Adrenal gland (tissue), 12 donors: Measurements from ENCODE around the gene CRTAP. TPM values are rescaled to one million over a fixed set of nuclear protein-coding genes. Genes with fewer than 3 reads are reported as not detected.
A peak's percentile ranks its signal among the peaks of the same experiment; 100 is the strongest.

Experiments used
- DNase-seq, 7 donors: peaks; one replicate each; pipeline ENCODE4 v3.0.0-alpha.2; 2019 to 2020
- H3K27ac ChIP-seq, 5 donors: fragments of 200-600 bp; sonication (generic) in 4 of 5; 1 replicate in 3 of 5; 2 replicates in 2 of 5; pipeline versions ENCODE4 v1.5.1 to v1.8.0; 2016 to 2020; ENCODE audit warnings: mild to moderate bottlenecking in 1 of 5
- H3K27me3 ChIP-seq: fragments of 200-600 bp; 2 replicates; pipeline ENCODE4 v1.8.0; 2021
- H3K36me3 ChIP-seq, 2 donors: fragments of 200-600 bp; replicated peaks in 1 of 2; 1 replicate in 1 of 2; 2 replicates in 1 of 2; pipeline versions ENCODE4 v1.5.1 to v1.8.0; 2018 to 2022
- H3K4me1 ChIP-seq, 2 donors: fragments of 200-600 bp; replicated peaks in 1 of 2; 1 replicate in 1 of 2; 2 replicates in 1 of 2; pipeline versions ENCODE4 v1.5.1 to v1.8.0; 2018 to 2021
- H3K4me3 ChIP-seq, 4 donors: fragments of 200-600 bp; sonication (generic) in 3 of 4; one replicate each; pipeline ENCODE4 v1.5.1; 2016 to 2018
- H3K9me3 ChIP-seq, 3 donors: fragments of 200-600 bp; sonication (generic) in 1 of 3; replicated peaks in 1 of 3; 1 replicate in 2 of 3; 2 replicates in 1 of 3; pipeline versions ENCODE4 v1.5.1 to v1.8.0; 2016 to 2021
- CTCF ChIP-seq, 6 experiments: fragments of 450-650 bp in 4 of 6; fragments of 200-600 bp in 2 of 6; sonication (generic) in 1 of 6; IDR thresholded peaks; 1 replicate in 5 of 6; 2 replicates in 1 of 6; pipeline versions ENCODE4 v1.5.1 to v1.8.0; 2016 to 2021; ENCODE audit warnings: antibody characterized with exemption in 6 of 6, mild to moderate bottlenecking in 2 of 6, moderate library complexity in 1 of 6
- POLR2A ChIP-seq, 2 donors: fragments of 450-650 bp; IDR thresholded peaks; one replicate each; pipeline ENCODE4 v1.6.1; 2017; ENCODE audit warnings: antibody characterized with exemption in 2 of 2, mild to moderate bottlenecking in 2 of 2, moderate library complexity in 1 of 2
- WGBS, 4 donors: extraction: QIAGEN DNeasy Blood & Tissue Kit in 2 of 4; methylation state at CpG; one replicate each; pipeline versions ENCODE4 v1.1.5 to v1.1.7; 2013 to 2017; 5-methylcytosine and 5-hydroxymethylcytosine counted together
- intact Hi-C, 2 donors: fragments of 100-400 bp; cut with DNase I; formaldehyde crosslinking; loops; one replicate each; pipeline versions ENCODE4 v1.14.1 to v1.15.0; 2022 to 2023
- polyA plus RNA-seq, 3 donors: library from polyadenylated mRNA; stranded (reverse); fragments of 200-250 nt in 2 of 3; fragments of 350-450 nt in 1 of 3; fragmentation: Illumina TruSeq in 1 of 3; extraction: RNeasy Lipid Tissue Mini Kit (QIAGEN cat#74804) in 1 of 3; gene quantifications; one replicate each; pipeline ENCODE4 v1.2.3, GENCODE V29; 2013 to 2014
- total RNA-seq, 9 donors: library from RNA; depleted of rRNA in 4 of 9; stranded (reverse); fragments of >200 nt in 4 of 9; fragments of 120-200 nt in 1 of 9; fragmentation: NEBNext Ultra II Directional in 1 of 9; extraction: Animal tissue kit (Norgen Biotek cat#: 25700) in 1 of 9; gene quantifications; one replicate each; pipeline versions ENCODE4 v1.1.0 to v1.2.4, GENCODE V29; 2013 to 2023
- donor health status: healthy with polysubstance abuse.
- donor health status: Bipolar disorder and iron deficiency.
- donor health status: DM: yes; HTN: yes; CAD: no.
- donor health status: DM: no; HTN: no; CAD: no.
- donor health status: DM: no; HTN: no; CAD: no.
- donor health status: DM: yes; HTN: yes; CAD: no.

The CRTAP gene
- total and polyA plus RNA-seq, 12 donors, result 64.5 to 677 (median 282) TPM

DNA sequence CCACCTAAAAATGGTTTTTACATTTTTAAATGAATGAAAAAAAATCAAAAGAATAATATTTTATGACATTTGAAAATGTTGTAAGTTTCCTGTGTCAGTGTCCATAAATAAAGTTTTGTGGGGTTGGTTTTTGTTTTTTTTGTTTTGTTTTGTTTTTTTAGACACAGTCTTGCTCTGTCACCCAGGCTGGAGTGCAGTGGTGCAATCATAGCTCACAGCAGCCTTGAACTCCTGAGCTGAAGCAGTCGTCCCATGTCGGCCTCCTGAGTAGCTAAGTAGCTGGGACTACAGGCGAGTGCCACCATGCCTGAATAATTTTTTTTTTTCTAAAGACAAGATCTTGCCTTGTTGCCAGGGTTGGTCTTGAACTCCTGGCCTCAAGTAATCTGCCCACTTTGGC, 14.1 kb upstream of the CRTAP start:
- intact Hi-C loops, result no loop called here
- H3K4me3 ChIP-seq, result no peak overlapping the region
- no peaks in the 10 kb centered on the region for H3K36me3 ChIP-seq
- no peaks in the 10 kb centered on the region for H3K27me3 ChIP-seq
- TF ChIP-seq CTCF (IDR thresholded peaks at IDR 0.05) (no peak), POLR2A (IDR thresholded peaks at IDR 0.05) (no peak)
- WGBS, 4 donors, result 33 to 54% (median 47%) methylated on average over 3 of the region's 3 CpGs
- DNase-seq, result peak in 2 of 7 donors; percentile 35 to 51
- H3K27ac ChIP-seq, result no peak overlapping the region
- peaks cover 8 to 15% of the 10 kb centered on the region in 2 donors for H3K4me1 ChIP-seq
- H3K9me3 ChIP-seq, result no peaks in the 10 kb centered on the region

- TF ChIP-seq POLR2A (IDR thresholded peaks at IDR 0.05), result no peak
- TF ChIP-seq CTCF (IDR thresholded peaks at IDR 0.05), result no peak
- H3K27me3 ChIP-seq, result no peaks in the 10 kb centered on the region
- H3K4me1 ChIP-seq, result peaks cover 8 to 15% of the 10 kb centered on the region in 2 donors
- intact Hi-C loops, result no loop called here
- H3K9me3 ChIP-seq, result no peaks in the 10 kb centered on the region
- peak in 1 of 7 donors; percentile 29 for DNase-seq
- no peak overlapping the region for H3K27ac ChIP-seq
- H3K4me3 ChIP-seq, result no peak overlapping the region
- no peaks in the 10 kb centered on the region for H3K36me3 ChIP-seq
- WGBS, 4 donors, result 54 to 75% (median 60%) methylated on average over 2 of the region's 2 CpGs
Observed at GRCh38 chr3:33100229-33100628, 13.6 kb upstream of the CRTAP start.

- Histone ChIP-seq H3K4me3 (no peak overlapping the region), H3K36me3 (no peaks in the 10 kb centered on the region), H3K4me1 (peaks cover under 1 to 1% of the 10 kb centered on the region in 2 donors), H3K27ac (no peak overlapping the region), H3K27me3 (no peaks in the 10 kb centered on the region), H3K9me3 (no peaks in the 10 kb centered on the region)
- TF ChIP-seq CTCF (IDR thresholded peaks at IDR 0.05), result no peak
- no peak for TF ChIP-seq POLR2A (IDR thresholded peaks at IDR 0.05)
- 89 to 93% (median 91%) methylated on average over 3 of the region's 3 CpGs for WGBS, 4 donors
- peak in 1 of 7 donors; percentile 31 for DNase-seq
- intact Hi-C loops, result no loop called here
Observed at GRCh38 chr3:33103034-33103433, 10.8 kb upstream of the CRTAP start.

GRCh38 chr3:33103480-33103879, 10.3 kb upstream of the CRTAP start:
- H3K36me3 ChIP-seq, result no peaks in the 10 kb centered on the region
- intact Hi-C loops, result no loop called here
- DNase-seq, result no peak
- H3K4me3 ChIP-seq, result no peak overlapping the region
- no peaks in the 10 kb centered on the region for H3K4me1 ChIP-seq
- no peaks in the 10 kb centered on the region for H3K9me3 ChIP-seq
- no peaks in the 10 kb centered on the region for H3K27me3 ChIP-seq
- no peak overlapping the region for H3K27ac ChIP-seq
- WGBS, 4 donors, result 73 to 88% (median 82%) methylated on average over 3 of the region's 3 CpGs
- TF ChIP-seq POLR2A (IDR thresholded peaks at IDR 0.05) (no peak), CTCF (IDR thresholded peaks at IDR 0.05) (no peak)
